ENCODE data around the gene NR5A1.
A peak's percentile ranks its signal among the peaks of the same experiment; 100 is the strongest.

NR5A1 gene

DNA sequence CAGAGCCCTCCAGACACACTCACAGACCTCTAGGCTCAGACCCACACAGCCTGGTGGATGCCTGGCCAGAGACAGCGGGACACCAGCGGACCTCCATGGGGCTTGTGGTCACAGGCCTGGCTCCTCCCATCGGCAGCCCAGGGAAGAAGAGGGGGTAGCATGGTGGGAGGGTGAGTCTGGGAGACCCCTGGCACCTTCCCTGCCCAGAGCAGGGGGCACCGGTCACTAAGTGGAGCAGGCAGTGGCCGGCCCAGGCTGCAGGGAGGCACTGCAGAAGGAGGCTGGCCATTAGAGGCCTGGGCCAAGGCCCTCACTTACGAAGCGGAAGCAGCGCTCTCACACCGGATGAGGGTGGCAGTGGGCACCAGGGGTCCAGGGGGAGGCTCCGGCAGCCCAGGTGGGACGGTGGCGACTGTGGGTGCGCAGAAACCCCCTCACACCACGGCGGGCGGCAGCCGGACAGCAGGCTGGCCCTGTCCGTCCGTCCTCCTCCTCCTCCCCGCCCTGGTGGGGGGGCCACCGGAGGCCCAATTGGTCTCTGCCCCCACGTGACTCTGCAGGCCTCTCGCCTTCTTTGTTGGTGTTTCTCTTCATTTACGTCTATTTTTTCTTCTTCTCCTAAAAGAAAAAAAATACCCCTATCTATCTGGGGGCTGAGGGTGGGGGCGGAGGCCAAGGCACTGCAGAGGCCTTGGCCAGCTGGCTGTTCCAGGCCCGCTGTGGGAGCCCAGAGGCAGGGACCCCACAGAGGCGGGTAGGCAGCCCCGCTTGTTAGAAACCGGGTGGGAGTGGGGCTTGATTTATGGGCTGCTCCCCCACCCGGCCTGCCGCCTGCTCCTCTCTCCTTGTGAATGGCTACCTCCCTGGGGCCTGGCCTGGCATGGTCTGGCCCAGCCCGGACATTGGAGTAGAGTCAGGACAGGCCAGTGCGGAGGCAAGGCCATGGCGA, at the start of gene NR5A1:
TSS of gene NR5A1 (minus strand) at position 469 of the 949 bp plus-strand sequence. CDS start 4,004 bp downstream, outside the sequence.
- no peak for DNase-seq

DNA sequence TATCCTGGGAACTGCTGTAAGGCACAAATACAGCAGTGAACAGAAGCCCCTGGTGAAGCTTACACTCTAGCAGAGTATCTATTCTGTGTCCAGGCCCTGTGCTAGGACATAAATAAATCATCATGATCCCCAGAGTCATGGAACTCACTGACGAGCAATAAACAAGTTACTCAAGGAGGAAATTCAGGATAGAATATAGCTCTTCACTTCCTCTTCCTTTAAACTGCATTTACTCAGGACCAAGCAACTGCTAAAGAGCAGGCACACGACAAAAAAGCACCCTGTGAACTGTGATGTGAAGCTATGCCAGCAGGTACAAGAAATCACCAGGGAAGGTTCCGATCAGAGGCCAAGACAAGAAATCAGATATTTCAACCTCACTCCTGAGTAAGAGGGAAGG, 47.8 kb upstream of the NR5A1 start:
- no peak for DNase-seq

DNA sequence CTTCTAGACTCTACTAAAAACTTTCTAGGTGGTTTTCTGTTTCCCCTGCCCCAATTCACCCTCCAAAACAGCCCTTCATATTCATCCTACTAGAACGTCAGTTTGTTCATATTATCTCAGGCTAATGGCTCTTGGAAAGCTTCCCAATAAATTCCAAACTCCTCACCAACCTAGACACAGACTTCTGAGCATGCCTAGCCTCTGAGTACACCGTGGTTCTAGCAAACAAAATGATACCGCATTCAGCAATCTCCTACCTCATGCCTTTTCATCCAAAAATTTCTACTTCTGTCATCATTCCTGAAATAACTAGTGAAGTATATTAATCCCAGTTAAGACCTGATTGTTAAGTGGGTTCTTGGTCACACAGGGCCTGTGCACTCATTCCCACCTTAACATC, 46.5 kb upstream of the NR5A1 start:
- DNase-seq: no peak

DNA sequence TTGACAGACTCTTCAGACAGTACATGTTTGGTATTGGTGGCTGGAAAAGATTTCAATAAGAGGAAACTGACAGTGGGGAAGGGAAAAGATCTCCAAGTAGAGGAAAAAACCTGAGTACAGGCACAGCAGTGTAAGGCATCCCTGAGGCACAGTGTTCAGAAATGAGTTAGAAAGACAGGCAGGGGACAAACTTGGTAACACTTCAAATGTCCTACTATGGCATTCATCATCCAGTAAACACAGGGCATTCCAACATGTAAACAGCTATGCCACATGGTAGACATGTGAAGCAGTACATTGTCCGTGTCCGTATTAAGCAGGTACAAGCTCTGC, 45.0 kb upstream of the NR5A1 start:
- DNase-seq: no peak

DNA sequence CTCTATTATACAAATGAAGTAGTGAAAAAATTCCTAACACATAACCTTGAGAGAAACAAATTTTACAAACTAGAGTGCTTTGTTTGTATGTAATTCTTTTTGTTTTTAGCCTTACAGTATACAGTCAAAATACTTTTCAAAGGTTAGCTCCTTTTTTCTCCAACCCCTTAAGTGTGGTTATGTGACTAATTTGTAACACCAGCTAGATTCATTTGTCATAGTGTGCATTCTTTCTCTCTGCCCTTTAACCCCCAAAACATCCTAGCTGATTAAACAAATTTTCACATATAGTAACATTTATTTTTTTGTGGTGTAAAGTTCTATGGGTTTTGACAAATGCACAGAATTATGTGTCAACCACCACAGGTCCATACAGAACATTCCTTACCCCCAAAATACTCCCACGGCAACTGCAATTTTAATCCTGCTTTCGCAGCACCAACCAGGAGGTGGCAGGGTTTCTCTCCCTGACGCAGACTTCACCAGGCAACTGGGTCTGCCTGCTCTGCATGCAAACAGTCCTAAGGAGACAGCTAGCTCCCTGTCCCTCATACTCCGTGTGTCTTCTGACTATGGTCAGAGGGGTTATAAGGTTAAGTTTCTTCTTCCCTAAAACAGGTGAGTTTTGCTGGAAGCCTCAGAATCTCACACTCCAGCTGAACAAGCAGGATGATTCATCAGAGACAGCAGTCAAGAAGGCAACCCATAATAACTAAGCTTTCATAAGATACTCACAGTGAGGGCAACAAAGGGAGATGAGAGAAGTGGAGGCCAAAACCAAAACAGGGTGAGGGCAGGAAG, 44.5 kb upstream of the NR5A1 start:
- peak; percentile 36 for DNase-seq

DNA sequence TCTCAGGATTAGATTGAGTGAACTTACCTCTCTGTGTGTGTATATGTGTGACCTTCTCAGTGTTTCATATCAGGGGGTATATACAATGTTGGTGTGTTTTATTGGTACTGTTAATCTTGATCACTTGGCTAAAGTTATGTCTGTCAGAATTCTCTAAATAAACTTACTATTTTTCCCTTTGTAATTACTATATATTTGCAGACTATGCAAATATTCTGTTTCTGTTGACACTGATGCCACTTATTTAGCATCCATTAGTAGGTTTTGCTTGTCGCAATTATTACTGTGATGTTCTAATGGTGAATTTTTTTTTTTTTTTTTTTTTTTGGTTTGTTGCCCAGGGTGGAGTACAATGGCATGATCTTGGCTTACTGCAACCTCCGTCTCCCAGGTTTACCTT, 42.9 kb upstream of the NR5A1 start:
- no peak for DNase-seq

DNA sequence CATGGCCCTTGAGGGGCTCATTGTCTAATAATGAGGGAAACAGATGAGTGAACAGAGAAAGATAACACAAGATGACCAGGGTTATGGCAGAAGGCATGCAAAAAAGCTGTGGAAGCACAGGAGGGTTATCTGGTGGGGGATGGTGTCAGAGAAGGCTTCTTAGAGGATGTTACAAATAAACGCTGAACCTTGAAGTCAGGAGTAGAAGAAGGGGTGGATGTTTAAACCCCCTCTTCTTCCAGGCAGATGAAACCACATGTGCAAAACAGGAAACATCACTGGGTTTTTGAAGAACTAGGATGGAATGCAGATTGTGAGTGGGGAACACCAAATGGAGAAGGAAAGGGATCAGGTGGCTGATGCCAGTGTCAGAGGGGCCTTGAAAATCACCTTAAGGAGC, 41.8 kb upstream of the NR5A1 start:
- no peak for DNase-seq

DNA sequence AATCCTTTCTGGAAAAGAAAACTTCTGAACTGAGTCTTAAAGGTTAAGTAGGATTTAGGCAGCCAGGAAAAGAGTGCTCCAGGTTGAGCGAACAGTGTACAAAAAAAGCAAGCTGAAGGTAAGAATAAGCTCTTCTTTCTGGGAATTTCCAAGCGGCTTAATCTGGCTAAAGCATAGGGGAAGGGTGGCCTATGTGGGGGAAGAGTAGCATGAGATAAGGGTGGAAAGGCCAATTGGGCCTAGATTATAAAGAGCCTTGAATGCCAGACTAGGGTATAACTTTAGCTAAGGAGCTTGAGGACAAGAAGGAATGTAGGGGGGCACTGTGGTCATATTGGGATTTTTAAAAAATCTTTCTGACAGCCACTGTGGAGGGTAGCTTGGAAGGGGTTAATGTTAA, 37.3 kb upstream of the NR5A1 start:
- DNase-seq: no peak

DNA sequence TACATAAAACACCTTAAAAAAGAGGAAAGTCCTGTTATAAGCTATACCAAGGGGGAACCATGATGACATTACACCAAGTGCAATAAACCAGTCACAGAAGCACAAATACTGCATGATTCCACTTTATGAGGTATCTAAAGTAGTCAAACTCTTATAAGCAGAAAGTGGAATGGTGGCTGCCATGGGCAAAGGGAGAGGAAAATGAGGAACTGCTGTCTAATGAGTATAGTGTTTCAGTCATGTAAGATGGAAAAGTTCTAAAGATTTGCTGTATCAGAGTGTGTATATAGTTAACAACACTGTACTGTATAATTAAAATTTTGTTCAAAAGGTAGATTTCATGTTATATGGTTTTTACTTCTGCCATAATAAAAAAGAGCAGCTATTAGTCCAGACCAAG, 34.6 kb upstream of the NR5A1 start:
- no peak for DNase-seq

DNA sequence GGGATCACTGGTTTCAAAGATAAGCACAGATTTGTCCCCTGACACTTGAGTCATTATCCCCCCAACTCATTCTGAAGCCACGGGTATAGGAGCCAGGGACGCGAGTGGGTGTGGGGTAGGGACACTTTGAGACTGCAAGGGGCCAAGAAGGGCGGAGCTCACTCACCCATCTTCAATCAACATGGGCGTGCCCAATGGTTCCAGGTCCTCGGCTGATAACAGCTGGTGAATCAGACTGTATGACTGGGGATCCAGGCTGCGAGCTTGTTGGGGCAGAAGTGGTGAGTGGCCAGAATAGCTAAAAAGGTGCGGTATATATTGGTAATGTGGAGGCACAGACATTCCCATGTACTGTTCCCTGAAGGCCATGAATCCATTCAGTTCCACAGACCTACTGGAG, 30.7 kb upstream of the NR5A1 start:
- DNase-seq: no peak

DNA sequence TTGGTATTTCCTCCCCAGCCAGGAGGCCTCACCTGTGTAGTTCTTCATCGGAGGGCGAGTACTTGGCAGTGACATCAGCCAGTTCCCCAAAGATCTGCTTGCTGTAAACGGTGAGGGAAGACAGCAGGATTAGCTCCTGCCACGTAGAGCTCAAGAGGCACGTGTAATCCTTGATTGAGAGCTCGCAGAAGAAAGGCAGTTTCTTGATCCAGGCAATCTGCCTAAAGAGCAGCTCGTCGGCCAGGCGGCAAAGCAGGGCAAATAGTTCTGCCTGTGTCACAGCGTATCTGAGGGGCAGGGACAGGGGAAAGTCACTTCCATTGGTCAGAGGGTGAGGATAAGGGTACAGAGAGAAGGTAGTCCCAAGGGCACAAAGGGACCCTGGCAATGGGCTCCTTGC, 28.6 kb upstream of the NR5A1 start:
- DNase-seq: no peak

DNA sequence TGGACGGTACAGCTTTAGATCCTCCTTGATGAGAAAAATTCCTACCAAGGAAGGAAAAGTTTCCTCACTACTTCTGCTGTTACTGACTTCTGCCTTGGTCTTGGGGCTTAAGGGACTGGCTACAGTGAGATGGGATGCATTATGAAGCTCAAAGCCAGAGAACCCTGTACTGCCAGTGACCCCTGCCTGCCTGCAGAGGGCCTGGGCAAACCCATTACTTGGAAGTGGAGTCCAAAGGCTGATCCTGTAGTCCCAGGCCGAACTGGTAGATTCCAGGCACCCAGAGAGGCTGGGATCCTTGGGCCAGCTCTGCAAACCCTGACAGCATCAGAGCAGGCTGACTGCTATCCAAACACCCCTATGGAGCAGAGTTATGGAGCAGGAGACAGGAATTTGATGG, 25.7 kb upstream of the NR5A1 start:
- DNase-seq: no peak

DNA sequence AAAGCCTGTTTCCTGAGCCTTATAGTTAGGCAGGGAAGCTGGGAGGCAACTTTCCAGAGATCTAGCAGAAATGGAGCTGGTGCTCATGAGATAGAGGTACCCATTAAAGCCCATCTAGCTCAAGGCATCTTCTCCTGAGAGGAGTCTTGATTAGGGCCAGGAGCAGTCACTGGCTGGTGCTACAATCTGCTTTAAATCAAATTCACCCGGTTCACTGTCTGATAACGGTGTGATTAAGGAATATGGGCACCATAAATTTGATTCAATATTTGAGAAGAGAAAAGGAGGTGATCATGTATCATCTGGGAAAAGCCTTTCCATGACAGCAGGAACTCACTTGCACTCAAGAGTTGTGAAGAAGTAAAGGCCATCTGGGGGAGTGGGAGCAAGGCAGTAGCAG, 23.9 kb upstream of the NR5A1 start:
- DNase-seq: no peak

DNA sequence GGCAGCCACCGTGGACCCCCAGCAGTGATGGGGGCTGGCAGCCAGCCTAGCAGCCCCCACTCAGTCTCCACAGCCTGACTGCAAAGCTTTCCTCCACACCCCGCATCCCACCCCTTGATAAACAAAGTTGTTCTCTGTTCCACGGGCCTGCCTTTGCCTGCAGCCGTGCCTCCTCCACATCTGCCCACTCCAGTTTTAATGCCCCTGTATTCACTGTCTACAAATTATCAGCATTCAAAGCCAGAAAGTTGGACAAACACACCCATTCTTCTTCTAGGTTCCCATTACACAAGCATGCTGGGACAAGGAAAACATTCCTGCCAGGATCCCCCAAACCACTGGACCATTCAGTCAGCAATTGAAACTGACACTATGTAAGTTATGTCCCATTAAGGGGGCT, 23.0 kb upstream of the NR5A1 start:
- no peak for DNase-seq

DNA sequence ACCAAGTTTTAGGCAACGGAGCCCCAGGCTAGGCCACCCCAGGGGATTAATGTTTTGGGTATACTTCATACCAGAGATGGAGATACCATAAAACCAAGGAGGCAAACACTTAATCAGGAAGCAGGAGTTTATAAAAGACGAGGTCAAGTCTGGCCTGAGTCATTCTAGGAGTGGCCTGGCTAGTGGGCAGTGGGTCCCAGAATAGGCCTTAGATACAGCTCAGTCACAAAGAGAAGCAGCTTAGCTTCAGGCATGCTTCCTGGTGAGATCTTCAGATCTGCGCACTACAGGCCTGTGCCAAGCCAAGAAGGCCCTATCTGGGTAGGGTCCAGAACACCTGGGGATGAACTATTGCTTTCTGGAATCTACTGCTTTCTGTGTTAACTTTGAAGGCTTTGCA, 20.6 kb upstream of the NR5A1 start:
- no peak for DNase-seq

DNA sequence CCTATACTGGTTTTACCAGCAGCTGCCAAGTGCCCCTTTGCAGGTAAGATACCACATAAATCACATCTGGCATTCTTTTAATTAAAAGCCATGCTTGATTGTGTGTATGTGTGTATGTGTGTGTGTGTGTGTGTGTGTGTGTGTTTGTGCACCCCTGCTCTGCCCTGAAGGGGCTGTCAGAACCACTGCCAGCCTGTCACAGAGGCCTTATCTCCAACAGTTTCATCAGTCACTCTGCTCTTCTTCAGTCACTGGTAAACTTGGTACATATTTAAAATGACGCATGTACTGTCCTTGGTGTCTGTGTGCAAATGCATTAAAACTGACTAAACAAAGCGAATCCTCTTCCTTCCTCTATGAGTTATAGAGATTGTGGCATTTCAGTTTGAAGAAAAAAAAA, 19.0 kb upstream of the NR5A1 start:
- no peak for DNase-seq

DNA sequence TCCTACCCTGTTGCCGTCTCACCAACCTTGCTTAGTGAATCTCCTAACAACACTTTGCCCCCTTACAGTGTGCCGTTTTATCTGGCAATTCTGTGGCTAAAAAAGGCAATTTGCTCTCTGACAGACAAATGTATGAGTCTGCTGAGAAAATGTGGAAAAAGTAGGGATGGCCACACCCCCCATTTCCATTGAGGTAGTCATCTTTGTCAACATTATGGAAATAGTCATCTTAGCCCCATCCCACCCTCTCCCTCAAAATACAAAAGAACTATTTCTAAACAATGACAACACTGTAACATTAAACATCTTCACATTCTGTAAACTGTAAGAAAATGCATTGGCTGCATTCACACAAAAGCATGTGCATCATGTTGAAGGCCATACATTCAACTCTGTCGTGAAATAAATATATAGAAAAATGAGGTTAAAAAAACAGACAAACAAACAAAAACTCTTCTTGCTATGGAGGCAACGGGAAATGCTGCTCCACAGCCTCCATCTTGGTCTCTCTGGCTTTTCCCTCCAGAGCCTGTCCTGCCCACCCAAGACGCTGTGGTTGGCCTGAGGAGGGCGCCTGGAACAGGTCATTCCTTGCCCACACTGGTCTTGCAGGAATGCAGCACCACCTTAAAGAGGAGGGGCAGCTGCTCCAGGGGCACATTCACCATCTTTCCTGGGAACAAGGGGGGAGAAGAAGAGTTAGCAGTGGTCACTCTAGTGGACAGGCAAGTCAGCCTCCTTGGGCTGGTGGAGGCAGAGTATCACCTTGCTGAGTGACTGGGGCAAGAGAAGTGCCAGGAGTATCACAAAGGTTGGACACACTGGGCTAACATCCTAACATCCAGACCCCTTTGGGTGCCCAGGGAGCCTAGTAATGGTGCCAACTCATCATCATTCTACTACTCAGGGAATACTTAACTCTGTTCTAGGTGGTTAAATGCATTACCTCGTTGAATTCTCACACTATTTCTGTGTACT, 15.2 kb upstream of the NR5A1 start:
- DNase-seq: no peak

DNA sequence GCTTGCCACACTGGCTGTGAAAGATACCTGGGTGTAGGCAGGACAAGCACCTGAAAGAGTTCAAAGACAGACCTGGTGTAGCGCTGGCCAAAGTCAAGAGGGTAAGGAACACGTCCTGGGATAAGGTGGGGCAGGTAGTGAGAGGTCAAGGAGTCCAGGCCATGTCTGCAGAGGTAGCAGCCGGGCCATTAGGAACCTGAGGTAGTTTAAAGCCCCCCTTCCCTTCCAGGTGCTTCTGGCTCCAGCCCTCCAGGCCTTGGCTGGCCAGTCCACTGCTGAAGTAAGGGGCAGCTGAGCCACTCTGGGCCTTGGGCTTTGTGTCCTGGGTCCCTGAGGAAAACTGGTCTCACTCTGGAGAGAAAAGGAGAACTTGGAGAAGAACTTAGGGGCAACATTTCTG, 13.9 kb upstream of the NR5A1 start:
- no peak for DNase-seq

DNA sequence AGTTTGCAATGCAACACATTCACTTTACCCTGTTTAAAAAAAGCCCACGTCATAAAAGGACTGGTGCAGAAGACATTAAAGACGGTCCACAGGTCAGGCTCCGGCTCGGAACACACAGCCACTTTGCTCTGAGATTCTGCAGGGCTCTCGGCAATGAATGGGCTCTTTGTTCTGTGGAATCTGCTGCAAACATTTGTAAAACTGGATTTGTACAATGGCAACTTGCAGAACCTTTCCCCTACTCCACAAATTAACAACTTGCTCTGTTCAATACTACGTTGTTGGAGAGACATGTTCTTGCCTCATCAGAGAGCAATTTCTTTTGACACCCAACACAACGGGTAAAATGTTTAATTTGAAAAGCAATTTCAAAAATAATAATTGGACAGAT, 13.0 kb upstream of the NR5A1 start:
- no peak for DNase-seq

DNA sequence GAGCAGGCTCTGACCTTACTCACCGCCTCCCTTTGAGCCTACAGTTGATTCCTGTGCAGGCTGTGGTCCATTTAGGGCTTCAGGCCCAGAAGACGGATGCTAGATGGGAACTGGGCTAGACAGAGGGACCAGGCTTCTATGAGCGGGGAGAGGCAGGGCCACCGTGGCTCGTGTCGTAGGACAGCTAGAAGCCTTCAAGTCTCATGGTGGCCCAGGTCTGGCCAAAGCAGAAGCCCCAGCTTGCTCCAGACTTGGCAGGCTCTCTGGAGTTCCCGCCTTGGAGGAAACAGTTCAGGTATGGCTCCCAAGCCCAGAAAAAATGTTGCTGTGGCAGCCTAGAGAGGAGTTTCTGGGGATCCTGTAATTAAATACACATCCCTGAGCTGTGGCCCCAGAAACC, 10.9 kb upstream of the NR5A1 start:
- no peak for DNase-seq

DNA sequence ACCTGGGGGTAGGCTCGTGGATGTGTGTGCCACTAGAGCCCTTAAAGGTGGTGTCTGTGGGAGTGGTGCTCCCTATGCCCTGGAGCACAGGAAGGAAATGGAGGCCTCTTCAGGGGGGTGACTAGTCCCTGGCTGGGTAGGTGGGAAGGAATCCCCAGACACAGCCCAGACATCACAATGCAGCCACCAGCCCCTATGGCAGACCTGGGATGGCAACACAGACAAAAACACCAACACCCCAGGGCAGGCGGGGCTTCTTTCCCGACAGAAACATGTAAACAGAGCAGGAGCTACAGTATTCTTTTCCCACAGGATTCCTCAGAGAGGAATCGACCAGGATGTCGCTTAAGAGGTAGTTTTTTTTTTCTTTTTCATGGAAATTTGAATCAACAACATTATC, 10.4 kb upstream of the NR5A1 start:
- no peak for DNase-seq

DNA sequence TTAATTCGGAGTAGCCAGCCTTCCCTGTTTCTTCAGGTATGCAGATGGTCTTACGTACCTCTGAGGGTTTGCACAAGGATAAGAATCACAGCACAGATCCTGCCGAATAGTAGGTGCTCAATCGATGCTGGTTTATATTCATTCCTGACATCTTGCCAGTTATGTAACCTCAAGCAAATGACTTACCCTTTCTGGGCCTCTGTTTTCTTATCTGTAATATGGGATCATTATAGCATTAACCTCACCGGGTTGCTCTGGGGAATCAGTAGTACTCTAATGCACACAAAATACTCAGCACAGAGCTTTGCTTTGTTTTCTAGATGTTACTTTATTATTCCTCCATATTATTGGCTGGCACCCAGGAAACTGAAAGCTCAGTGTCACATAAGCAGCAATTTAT, 7.7 kb upstream of the NR5A1 start:
- DNase-seq: no peak

DNA sequence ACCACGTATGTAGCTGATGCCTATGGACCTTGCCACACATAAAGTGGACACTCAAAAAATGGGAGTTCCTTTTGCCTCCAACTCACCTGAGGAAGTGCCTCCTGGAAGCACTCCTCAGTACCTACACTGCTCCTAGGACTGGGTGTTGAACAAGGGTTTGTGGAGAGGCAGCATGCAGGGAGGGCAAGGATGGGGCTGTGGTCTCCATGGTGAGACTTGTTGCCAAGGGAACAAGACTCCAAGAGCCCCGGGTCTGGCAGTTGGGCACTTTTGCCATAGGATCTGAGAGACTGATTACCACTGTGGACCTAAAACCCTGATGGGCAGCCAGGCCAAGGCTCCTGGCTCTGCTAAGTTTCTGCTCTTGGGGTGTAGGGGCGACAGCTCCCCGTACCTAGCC, 6.9 kb upstream of the NR5A1 start:
- DNase-seq: no peak

Data from stimulated activated CD4-positive, alpha-beta T cell treated with anti-CD3 and anti-CD28 coated beads, Interleukin-1b, Interleukin-23, amount 100 ng/mL, for 48 hours (primary cell).